ENCODE results near the gene BIRC2. TPM values are rescaled to one million over a fixed set of nuclear protein-coding genes. Genes with fewer than 3 reads are reported as not detected.
A peak's percentile ranks its signal among the peaks of the same experiment; 100 is the strongest.

The BIRC2 gene
- total RNA-seq, 1 donor from 2014 or later: 46.0 TPM

- Mint-ChIP-seq H3K36me3 (ENCODE audit: unreplicated experiment) (no peaks in the 10 kb centered on the region), H3K9me3 (ENCODE audit: unreplicated experiment) (no peaks in the 10 kb centered on the region), H3K27ac (ENCODE audit: unreplicated experiment) (peak overlapping the region; percentile 97), H3K4me1 (ENCODE audit: unreplicated experiment) (peaks cover 42% of the 10 kb centered on the region), H3K4me3 (ENCODE audit: unreplicated experiment) (peak overlapping the region; percentile 66), H3K27me3 (ENCODE audit: unreplicated experiment) (no peaks in the 10 kb centered on the region)
- TF ChIP-seq CTCF (IDR thresholded peaks at IDR 0.05): no peak
- no peak for DNase-seq (ENCODE audit: extremely low spot score, unreplicated experiment)
These were observed 34.3 kb upstream of the BIRC2 start for GRCh38 chr11:102312667-102313066.

- Mint-ChIP-seq H3K9me3 (ENCODE audit: unreplicated experiment) (no peaks in the 10 kb centered on the region), H3K27ac (ENCODE audit: unreplicated experiment) (peak overlapping the region; percentile 97), H3K4me1 (ENCODE audit: unreplicated experiment) (peaks cover 45% of the 10 kb centered on the region), H3K27me3 (ENCODE audit: unreplicated experiment) (no peaks in the 10 kb centered on the region), H3K36me3 (ENCODE audit: unreplicated experiment) (no peaks in the 10 kb centered on the region), H3K4me3 (ENCODE audit: unreplicated experiment) (peak overlapping the region; percentile 66)
- DNase-seq (ENCODE audit: extremely low spot score, unreplicated experiment): no peak
- TF ChIP-seq CTCF (IDR thresholded peaks at IDR 0.05): no peak
These were observed 33.6 kb upstream of the BIRC2 start for GRCh38 chr11:102313238-102313940.

- H3K27ac Mint-ChIP-seq (ENCODE audit: unreplicated experiment): peak overlapping the region; percentile 62
These were observed 32.2 kb upstream of the BIRC2 start for GRCh38 chr11:102314784-102315183.

GRCh38 chr11:102316346-102316904 is 30.6 kb upstream of the BIRC2 start:
- Mint-ChIP-seq H3K9me3 (ENCODE audit: unreplicated experiment) (no peaks in the 10 kb centered on the region), H3K4me1 (ENCODE audit: unreplicated experiment) (peaks cover 61% of the 10 kb centered on the region), H3K27me3 (ENCODE audit: unreplicated experiment) (no peaks in the 10 kb centered on the region), H3K4me3 (ENCODE audit: unreplicated experiment) (no peak overlapping the region), H3K27ac (ENCODE audit: unreplicated experiment) (peak overlapping the region; percentile 91), H3K36me3 (ENCODE audit: unreplicated experiment) (no peaks in the 10 kb centered on the region)
- no peak for TF ChIP-seq CTCF (IDR thresholded peaks at IDR 0.05)
- DNase-seq (ENCODE audit: extremely low spot score, unreplicated experiment): no peak

More at GRCh38 chr11:102314784-102315183, 32.2 kb upstream of the BIRC2 start:
- Mint-ChIP-seq H3K27me3 (ENCODE audit: unreplicated experiment) (no peaks in the 10 kb centered on the region), H3K36me3 (ENCODE audit: unreplicated experiment) (no peaks in the 10 kb centered on the region), H3K4me1 (ENCODE audit: unreplicated experiment) (peaks cover 52% of the 10 kb centered on the region), H3K9me3 (ENCODE audit: unreplicated experiment) (no peaks in the 10 kb centered on the region), H3K4me3 (ENCODE audit: unreplicated experiment) (no peak overlapping the region)
- TF ChIP-seq CTCF (IDR thresholded peaks at IDR 0.05): no peak
- no peak for DNase-seq (ENCODE audit: extremely low spot score, unreplicated experiment)

GRCh38 chr11:102317099-102317767 is 29.8 kb upstream of the BIRC2 start, which contains the start of gene BIRC3:
TSS of gene BIRC3 (plus strand) at chr11:102317484. CDS start at chr11:102324510, 7,026 bp downstream.
- peak; percentile 35 for TF ChIP-seq CTCF (IDR thresholded peaks at IDR 0.05)
- DNase-seq (ENCODE audit: extremely low spot score, unreplicated experiment): peak; percentile 86
- H3K27me3 Mint-ChIP-seq (ENCODE audit: unreplicated experiment): no peaks in the 10 kb centered on the region
- no peaks in the 10 kb centered on the region for H3K36me3 Mint-ChIP-seq (ENCODE audit: unreplicated experiment)
- H3K4me3 Mint-ChIP-seq (ENCODE audit: unreplicated experiment): peak within 1 kb of the TSS; percentile 91
- peak within 1 kb of the TSS; percentile 91 for H3K27ac Mint-ChIP-seq (ENCODE audit: unreplicated experiment)
- no peaks in the 10 kb centered on the region for H3K9me3 Mint-ChIP-seq (ENCODE audit: unreplicated experiment)
- H3K4me1 Mint-ChIP-seq (ENCODE audit: unreplicated experiment): peaks cover 60% of the 10 kb centered on the region

Data from osteocyte (in vitro differentiated cells).